PFSK-1 (cell line): Measurements from ENCODE around the gene SMOC2.

Source experiments
- FOXP2 ChIP-seq: optimal IDR thresholded peaks from 2 replicates; pipeline ENCODE3; 2011; ENCODE audit warnings: borderline replicate concordance, control low read depth, inconsistent platforms; ENCODE audit not compliant: insufficient read depth; ENCODE audit errors: extremely low read length, extremely low read depth
- POLR2AphosphoS5 ChIP-seq: IDR thresholded peaks from 2 replicates; pipeline ENCODE4 v1.6.1; 2012; ENCODE audit warnings: low read depth, mild to moderate bottlenecking, control low read depth, low read length, moderate library complexity
- SIN3A ChIP-seq: IDR thresholded peaks from 2 replicates; pipeline ENCODE4 v1.6.1; 2012; ENCODE audit warnings: mild to moderate bottlenecking, low read length, moderate library complexity, borderline replicate concordance; ENCODE audit not compliant: insufficient read depth
- TAF1 ChIP-seq: IDR thresholded peaks from 2 replicates; pipeline ENCODE4 v1.6.1; 2012; ENCODE audit warnings: low read length, control low read depth, borderline replicate concordance; ENCODE audit not compliant: insufficient read depth
- TF ChIP-seq, protein P1 (sequence below), 2 experiments: IDR thresholded peaks; 2 replicates each; pipeline versions ENCODE4 v1.6.1 to v1.8.0; 2011 to 2012; ENCODE audit warnings: low read depth in 2 of 2, low read length in 2 of 2, control low read depth in 1 of 2, inconsistent platforms in 1 of 2, mild to moderate bottlenecking in 1 of 2, moderate library complexity in 1 of 2; ENCODE audit not compliant: insufficient read depth in 1 of 2

DNA sequence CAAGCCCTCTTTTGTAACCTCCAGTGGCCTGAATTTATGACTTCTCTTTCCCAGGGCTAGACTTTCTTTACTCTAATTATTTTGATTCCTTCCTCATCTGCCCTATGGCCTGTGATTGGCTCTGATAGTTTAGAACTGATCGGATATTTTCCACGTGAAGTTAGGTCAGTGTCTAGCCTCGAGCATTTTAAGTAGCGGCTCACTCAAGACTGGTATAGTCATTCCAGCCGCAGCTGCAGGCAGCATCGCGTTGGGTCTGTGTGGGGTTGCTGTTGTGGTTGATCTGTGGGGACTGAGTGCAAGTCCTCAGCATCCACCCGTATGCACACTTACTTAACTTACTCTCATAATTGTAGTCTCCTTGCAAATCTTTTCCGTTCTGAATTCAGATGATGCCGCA, 105.7 kb downstream of the SMOC2 start:
- TF ChIP-seq, protein P1, sequence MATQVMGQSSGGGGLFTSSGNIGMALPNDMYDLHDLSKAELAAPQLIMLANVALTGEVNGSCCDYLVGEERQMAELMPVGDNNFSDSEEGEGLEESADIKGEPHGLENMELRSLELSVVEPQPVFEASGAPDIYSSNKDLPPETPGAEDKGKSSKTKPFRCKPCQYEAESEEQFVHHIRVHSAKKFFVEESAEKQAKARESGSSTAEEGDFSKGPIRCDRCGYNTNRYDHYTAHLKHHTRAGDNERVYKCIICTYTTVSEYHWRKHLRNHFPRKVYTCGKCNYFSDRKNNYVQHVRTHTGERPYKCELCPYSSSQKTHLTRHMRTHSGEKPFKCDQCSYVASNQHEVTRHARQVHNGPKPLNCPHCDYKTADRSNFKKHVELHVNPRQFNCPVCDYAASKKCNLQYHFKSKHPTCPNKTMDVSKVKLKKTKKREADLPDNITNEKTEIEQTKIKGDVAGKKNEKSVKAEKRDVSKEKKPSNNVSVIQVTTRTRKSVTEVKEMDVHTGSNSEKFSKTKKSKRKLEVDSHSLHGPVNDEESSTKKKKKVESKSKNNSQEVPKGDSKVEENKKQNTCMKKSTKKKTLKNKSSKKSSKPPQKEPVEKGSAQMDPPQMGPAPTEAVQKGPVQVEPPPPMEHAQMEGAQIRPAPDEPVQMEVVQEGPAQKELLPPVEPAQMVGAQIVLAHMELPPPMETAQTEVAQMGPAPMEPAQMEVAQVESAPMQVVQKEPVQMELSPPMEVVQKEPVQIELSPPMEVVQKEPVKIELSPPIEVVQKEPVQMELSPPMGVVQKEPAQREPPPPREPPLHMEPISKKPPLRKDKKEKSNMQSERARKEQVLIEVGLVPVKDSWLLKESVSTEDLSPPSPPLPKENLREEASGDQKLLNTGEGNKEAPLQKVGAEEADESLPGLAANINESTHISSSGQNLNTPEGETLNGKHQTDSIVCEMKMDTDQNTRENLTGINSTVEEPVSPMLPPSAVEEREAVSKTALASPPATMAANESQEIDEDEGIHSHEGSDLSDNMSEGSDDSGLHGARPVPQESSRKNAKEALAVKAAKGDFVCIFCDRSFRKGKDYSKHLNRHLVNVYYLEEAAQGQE (IDR thresholded peaks at IDR 0.05; ENCODE audit: insufficient read depth in 1 of 2, low read depth in 2 of 2, low read length in 2 of 2), result no peak
- TF ChIP-seq TAF1 (no peak), POLR2AphosphoS5 (no peak), FOXP2 (no peak), SIN3A (no peak)
